ENCODE results near the gene CCNYL1.

DNA sequence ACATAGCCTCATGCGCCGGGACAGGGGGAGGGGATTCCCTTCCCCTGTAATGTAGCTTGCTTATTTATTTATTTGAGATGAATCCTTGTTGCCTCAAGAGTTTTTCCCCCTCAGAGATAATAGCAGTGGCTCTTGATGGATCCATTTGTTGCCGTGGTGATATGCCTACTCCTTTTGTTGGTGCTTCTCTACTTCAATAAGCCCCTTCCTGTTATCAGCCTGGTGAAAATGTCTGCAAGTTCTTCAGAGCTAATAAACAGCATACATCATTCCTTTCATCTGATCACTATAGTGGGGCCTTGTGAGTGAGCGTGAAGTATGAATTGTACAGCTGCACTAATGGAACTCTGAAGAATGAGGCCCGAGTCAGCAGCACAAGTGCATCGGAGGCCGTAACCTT, 38.9 kb downstream of the CCNYL1 start:
- no peak for TF ChIP-seq CTCF (IDR thresholded peaks at IDR 0.05)
- no peak for TF ChIP-seq ZFX (IDR thresholded peaks at IDR 0.05; ENCODE audit: borderline replicate concordance)

Measured in 22Rv1 (cell line).